ENCODE measurements around the gene U2AF2.

DNA sequence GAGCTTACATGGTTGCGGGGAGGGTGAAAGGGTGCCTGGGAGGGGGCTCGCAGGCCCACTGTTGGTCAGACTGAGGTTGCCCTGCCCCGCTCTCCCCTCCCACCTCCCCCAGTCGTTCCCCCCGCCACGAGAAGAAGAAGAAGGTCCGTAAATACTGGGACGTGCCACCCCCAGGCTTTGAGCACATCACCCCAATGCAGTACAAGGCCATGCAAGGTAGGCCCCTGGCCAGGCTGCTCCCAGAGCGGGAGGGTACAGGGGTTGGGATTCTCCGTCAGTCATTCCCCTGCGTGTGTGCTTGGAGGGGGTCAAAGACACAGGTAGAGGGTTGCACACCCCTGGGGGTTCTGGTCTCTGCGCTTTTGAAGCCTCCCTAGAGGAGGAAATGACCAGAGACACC lies 5.6 kb downstream of the U2AF2 start:
- no peak for TF ChIP-seq POLR2A (IDR thresholded peaks at IDR 0.05)
- TF ChIP-seq, protein P1, sequence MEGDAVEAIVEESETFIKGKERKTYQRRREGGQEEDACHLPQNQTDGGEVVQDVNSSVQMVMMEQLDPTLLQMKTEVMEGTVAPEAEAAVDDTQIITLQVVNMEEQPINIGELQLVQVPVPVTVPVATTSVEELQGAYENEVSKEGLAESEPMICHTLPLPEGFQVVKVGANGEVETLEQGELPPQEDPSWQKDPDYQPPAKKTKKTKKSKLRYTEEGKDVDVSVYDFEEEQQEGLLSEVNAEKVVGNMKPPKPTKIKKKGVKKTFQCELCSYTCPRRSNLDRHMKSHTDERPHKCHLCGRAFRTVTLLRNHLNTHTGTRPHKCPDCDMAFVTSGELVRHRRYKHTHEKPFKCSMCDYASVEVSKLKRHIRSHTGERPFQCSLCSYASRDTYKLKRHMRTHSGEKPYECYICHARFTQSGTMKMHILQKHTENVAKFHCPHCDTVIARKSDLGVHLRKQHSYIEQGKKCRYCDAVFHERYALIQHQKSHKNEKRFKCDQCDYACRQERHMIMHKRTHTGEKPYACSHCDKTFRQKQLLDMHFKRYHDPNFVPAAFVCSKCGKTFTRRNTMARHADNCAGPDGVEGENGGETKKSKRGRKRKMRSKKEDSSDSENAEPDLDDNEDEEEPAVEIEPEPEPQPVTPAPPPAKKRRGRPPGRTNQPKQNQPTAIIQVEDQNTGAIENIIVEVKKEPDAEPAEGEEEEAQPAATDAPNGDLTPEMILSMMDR (IDR thresholded peaks at IDR 0.05) = no peak

Measured in ovary (tissue), 3 donors.